Keratinocyte (primary cell): ENCODE data around the gene TMEM45A. TPM values are rescaled to one million over a fixed set of nuclear protein-coding genes. Genes with fewer than 3 reads are reported as not detected.

Experiments
- DNase-seq: peaks from one replicate; pipeline ENCODE4 v3.0.0-alpha.2; 2011; ENCODE audit warnings: low read depth, missing footprints, low spot score
- FAIRE-seq: peaks from 2 replicates; lab custom pipeline; 2011; peaks lifted over from hg19 to GRCh38; lab: Jason Lieb, UNC
- H2AFZ ChIP-seq: 2 replicates; pipeline ENCODE4 v1.6.0; 2012; ENCODE audit warnings: low read length, control low read depth, inconsistent platforms; ENCODE audit not compliant: control insufficient read depth
- H3K27ac ChIP-seq: 2 replicates; pipeline ENCODE4 v1.5.1; 2011; ENCODE audit warnings: low read length; ENCODE audit not compliant: control insufficient read depth, insufficient read depth
- H3K27me3 ChIP-seq: 3 replicates; pipeline ENCODE4 v1.6.0; 2011; ENCODE audit warnings: low read length; ENCODE audit not compliant: control insufficient read depth, insufficient read depth; ENCODE audit errors: extremely low read depth
- H3K36me3 ChIP-seq, 2 experiments: 2 replicates in 1 of 2; 3 replicates in 1 of 2; pipeline ENCODE4 v1.5.1; 2011; ENCODE audit warnings: low read length in 2 of 2, mild to moderate bottlenecking in 1 of 2; ENCODE audit not compliant: control insufficient read depth in 2 of 2, insufficient read depth in 2 of 2; ENCODE audit errors: extremely low read depth in 1 of 2
- H3K4me1 ChIP-seq: 3 replicates; pipeline ENCODE4 v1.5.1; 2011; ENCODE audit warnings: low read length; ENCODE audit not compliant: control insufficient read depth, insufficient read depth; ENCODE audit errors: extremely low read depth
- H3K4me2 ChIP-seq: 3 replicates; pipeline ENCODE4 v1.6.0; 2011; ENCODE audit warnings: low read depth, low read length; ENCODE audit not compliant: control insufficient read depth, insufficient read depth; ENCODE audit errors: extremely low read depth
- H3K4me3 ChIP-seq, 3 experiments: fragments of 200-600 bp in 1 of 3; sonication (generic) in 1 of 3; 2 replicates in 2 of 3; 3 replicates in 1 of 3; pipeline ENCODE4 v1.5.1; 2011 to 2016; ENCODE audit warnings: low read length in 3 of 3, mild to moderate bottlenecking in 3 of 3, control low read depth in 2 of 3, inconsistent platforms in 1 of 3, low read depth in 1 of 3, mixed read lengths in 1 of 3, mixed run types in 1 of 3, moderate library complexity in 1 of 3; ENCODE audit not compliant: control insufficient read depth in 2 of 3, insufficient read depth in 2 of 3; ENCODE audit errors: extremely low read depth in 1 of 3
- H3K79me2 ChIP-seq: 2 replicates; pipeline ENCODE4 v1.6.0; 2012; ENCODE audit warnings: low read length; ENCODE audit not compliant: control insufficient read depth, insufficient read depth
- H3K9ac ChIP-seq: 3 replicates; pipeline ENCODE4 v1.6.0; 2011; ENCODE audit warnings: low read length; ENCODE audit not compliant: control insufficient read depth, insufficient read depth; ENCODE audit errors: extremely low read depth
- H3K9me1 ChIP-seq: 3 replicates; pipeline ENCODE4 v1.6.0; 2011; ENCODE audit warnings: low read length; ENCODE audit not compliant: control insufficient read depth, insufficient read depth; ENCODE audit errors: extremely low read depth
- H3K9me3 ChIP-seq: 2 replicates; pipeline ENCODE4 v1.5.1; 2012; ENCODE audit warnings: low read depth, low read length; ENCODE audit not compliant: control insufficient read depth
- H4K20me1 ChIP-seq: 3 replicates; pipeline ENCODE4 v1.6.0; 2011; ENCODE audit warnings: low read length; ENCODE audit not compliant: control insufficient read depth, insufficient read depth; ENCODE audit errors: extremely low read depth
- EZH2 ChIP-seq: IDR thresholded peaks from one replicate; pipeline ENCODE4 v1.6.1; 2012; ENCODE audit warnings: inconsistent platforms, mild to moderate bottlenecking, low read length, moderate library complexity
- dilution Hi-C: fragments of 300-500 bp; cut with MboI; formaldehyde crosslinking; loops from one replicate; pipeline ENCODE4 v1.7.0; 2020; ENCODE audit warnings: low sequenced_read_pairs; ENCODE audit not compliant: extremely low pct_ligation_motif_present
- polyA plus RNA-seq, 5 experiments: library from polyadenylated mRNA; depleted of rRNA in 3 of 5; stranded (reverse) in 3 of 5; stranded (forward) in 1 of 5; unstranded in 1 of 5; fragments of >200 nt; gene quantifications; 1 replicate in 1 of 5; 2 replicates in 3 of 5; 3 replicates in 1 of 5; pipeline versions ENCODE4 v1.2.1 to v1.2.3, GENCODE V29; 2011 to 2012; ENCODE audit warnings: missing spikeins in 2 of 5, low read depth in 1 of 5, low replicate concordance in 1 of 5
- TF ChIP-seq, protein P1 (sequence below), 3 experiments: IDR thresholded peaks in 1 of 3; conservative IDR thresholded peaks in 1 of 3; optimal IDR thresholded peaks in 1 of 3; 2 replicates in 2 of 3; 3 replicates in 1 of 3; pipeline versions ENCODE3 to v1.5.1; 2011; ENCODE audit warnings: low read length in 3 of 3, mild to moderate bottlenecking in 3 of 3, moderate library complexity in 2 of 3, control low read depth in 1 of 3, inconsistent platforms in 1 of 3; ENCODE audit not compliant: insufficient read depth in 2 of 3; ENCODE audit errors: extremely low read depth in 1 of 3

TMEM45A gene
- polyA plus RNA-seq, 1 donor (not counting 4 experiments of a cell fraction or from before 2014, with no cell fraction given), result 57.2 TPM

DNA sequence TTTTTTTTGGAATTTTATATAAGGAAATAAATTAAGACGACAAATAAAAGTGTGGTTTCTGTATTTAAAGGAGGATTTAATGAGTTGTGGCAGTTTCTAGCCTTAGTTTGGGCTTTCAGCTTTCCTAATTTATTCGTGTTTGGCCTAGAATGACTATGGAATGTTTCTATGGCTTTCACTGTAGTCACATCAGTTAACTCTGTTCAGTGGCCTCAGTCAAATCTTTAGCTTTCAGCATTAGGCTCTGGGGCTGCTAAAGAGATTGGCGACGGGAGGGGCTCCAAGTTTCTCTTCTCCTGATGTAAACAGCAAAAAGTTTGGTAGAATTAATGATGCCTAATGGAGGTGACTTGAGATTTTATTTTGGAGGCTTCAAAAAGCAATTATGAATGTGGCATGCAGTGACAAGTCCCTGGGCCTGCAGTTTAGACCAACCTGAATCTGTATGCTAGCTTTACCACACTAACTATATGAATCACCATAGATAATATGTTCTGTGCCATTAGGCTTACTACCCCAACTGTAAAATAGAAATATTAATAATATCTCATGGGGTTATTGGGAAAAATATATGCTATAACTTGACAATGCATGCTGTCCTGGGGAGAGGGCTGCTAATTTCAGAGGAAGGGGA lies 69.9 kb downstream of the TMEM45A start:
- Histone ChIP-seq H3K36me3 (no peaks in the 10 kb centered on the region), H3K9me3 (no peaks in the 10 kb centered on the region), H3K4me1 (peaks cover 32% of the 10 kb centered on the region), H3K9ac (peak overlapping the region; percentile 59), H4K20me1 (no peaks in the 10 kb centered on the region), H3K27me3 (no peaks in the 10 kb centered on the region), H3K27ac (peak overlapping the region; percentile 80), H3K4me2 (peak overlapping the region; percentile 80), H2AFZ (peak overlapping the region; percentile 64), H3K79me2 (no peaks in the 10 kb centered on the region), H3K9me1 (no peaks in the 10 kb centered on the region), H3K4me3 (peak overlapping the region in 2 of 3 experiments; percentile 24 to 47)
- dilution Hi-C loops, result no loop called here
- TF ChIP-seq, protein P1, sequence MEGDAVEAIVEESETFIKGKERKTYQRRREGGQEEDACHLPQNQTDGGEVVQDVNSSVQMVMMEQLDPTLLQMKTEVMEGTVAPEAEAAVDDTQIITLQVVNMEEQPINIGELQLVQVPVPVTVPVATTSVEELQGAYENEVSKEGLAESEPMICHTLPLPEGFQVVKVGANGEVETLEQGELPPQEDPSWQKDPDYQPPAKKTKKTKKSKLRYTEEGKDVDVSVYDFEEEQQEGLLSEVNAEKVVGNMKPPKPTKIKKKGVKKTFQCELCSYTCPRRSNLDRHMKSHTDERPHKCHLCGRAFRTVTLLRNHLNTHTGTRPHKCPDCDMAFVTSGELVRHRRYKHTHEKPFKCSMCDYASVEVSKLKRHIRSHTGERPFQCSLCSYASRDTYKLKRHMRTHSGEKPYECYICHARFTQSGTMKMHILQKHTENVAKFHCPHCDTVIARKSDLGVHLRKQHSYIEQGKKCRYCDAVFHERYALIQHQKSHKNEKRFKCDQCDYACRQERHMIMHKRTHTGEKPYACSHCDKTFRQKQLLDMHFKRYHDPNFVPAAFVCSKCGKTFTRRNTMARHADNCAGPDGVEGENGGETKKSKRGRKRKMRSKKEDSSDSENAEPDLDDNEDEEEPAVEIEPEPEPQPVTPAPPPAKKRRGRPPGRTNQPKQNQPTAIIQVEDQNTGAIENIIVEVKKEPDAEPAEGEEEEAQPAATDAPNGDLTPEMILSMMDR (optimal IDR thresholded peaks at IDR 0.05 in 1 of 3, IDR thresholded peaks at IDR 0.05 in 1 of 3, conservative IDR thresholded peaks at IDR 0.05 in 1 of 3; ENCODE audit: extremely low read depth in 1 of 3, insufficient read depth in 2 of 3, low read length in 3 of 3), result no peak
- no peak for TF ChIP-seq EZH2
- DNase-seq (no peak), FAIRE-seq (peak; percentile 79)

- H3K4me2 ChIP-seq, result no peak overlapping the region
These were observed 70.8 kb downstream of the TMEM45A start for GRCh38 chr3:100563228-100563627.

More at GRCh38 chr3:100563228-100563627, 70.8 kb downstream of the TMEM45A start:
- Histone ChIP-seq H2AFZ (no peak overlapping the region), H4K20me1 (no peaks in the 10 kb centered on the region), H3K9me1 (no peaks in the 10 kb centered on the region), H3K27me3 (no peaks in the 10 kb centered on the region), H3K27ac (no peak overlapping the region), H3K9ac (no peak overlapping the region), H3K4me3 (no peak overlapping the region), H3K79me2 (no peaks in the 10 kb centered on the region), H3K9me3 (no peaks in the 10 kb centered on the region), H3K4me1 (peaks cover 26% of the 10 kb centered on the region), H3K36me3 (no peaks in the 10 kb centered on the region)
- FAIRE-seq (no peak), DNase-seq (no peak)
- dilution Hi-C loops, result no loop called here
- no peak for TF ChIP-seq EZH2
- TF ChIP-seq, protein P1 (optimal IDR thresholded peaks at IDR 0.05 in 1 of 3, IDR thresholded peaks at IDR 0.05 in 1 of 3, conservative IDR thresholded peaks at IDR 0.05 in 1 of 3; ENCODE audit: extremely low read depth in 1 of 3, insufficient read depth in 2 of 3, low read length in 3 of 3), result no peak
